Fibroblast of gingiva (primary cell): ENCODE data around the gene ORAI3.

Experiments used
- DNase-seq: peaks from one replicate; pipeline ENCODE4 v3.0.0-alpha.2; 2011; ENCODE audit warnings: low read depth

Gene ORAI3

DNA sequence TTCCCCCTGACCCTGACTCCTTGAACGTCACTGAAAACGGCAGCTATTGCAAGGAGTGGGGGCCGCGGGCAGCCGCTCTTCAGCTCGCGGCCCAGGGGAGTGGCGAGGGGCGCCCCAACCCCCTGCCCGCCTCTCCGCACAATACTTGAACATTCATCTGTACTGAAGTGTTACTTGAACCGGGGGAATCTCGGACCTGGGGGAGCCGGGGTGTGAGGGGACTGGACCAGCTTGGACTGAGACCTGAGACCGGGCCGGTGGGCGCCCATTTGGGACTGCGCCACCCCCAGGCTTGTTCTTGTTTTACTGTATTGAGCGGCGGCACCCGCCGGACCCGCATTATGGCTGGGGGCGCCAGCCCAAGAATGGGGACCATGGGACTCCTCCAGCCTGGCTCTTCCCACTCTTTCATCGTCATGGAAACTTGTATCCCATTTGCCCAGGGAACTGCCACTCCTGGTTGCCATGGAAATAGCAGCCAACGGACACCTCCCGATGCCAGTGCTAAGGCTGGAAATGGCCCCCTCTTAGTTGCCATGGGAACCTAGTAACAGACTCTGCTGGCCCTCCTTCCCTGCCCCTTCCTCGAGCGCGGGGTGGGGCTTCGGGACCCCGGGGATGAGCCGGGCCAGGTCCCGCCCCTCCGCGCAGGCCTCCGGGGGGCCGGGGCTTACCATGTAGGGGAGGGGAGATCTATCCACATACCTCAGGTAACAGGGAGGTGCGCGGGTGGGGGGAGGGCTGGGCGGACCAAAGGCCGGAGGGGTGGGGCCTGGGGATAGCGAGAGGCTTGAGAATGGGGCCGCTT lies 805 bp upstream of the ORAI3 start:
- DNase-seq, result peak; percentile 99

DNA sequence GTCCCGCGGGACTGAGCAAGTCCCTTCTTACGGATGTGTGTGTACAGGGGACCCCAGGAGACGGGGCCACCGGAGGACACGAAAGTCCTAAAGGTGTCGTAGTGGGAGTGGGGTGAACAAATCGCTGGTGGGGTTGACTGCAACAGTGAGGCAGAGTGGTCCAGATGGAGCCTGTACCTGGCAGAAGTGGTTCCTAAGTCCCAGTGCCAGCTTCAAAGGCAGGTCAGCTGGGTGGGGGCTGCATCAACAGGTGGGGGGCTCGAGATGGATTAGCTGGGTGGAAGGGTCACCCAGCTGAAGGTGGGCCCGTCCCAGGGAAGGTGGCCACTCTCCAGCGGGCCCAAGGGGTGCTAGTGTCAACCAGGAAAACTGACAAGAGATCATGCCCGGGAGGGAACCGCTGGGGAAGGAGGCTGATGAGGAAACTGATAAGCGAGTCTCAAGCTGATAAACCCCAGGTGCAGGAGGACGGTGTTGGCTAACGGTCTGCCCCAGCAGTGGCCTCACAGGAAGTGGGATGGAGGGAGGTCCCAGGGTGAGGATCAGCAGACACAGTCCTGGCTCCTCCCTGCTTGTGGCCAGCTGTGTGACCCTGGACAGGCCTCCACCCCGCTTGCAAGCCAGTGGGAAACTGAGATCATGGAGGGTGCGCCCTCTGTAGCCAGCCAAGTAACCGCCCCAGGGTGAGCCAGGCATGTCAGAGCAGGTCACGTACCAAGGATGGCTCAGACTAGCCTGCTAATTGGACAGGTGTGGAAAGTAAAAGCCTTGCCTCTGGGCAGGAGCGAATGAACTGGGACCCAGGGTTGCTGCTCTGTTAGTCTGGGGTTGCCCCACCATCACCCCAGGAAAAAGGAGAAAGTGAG lies 1.0 kb downstream of the ORAI3 start:
- DNase-seq, result peak; percentile 90

DNA sequence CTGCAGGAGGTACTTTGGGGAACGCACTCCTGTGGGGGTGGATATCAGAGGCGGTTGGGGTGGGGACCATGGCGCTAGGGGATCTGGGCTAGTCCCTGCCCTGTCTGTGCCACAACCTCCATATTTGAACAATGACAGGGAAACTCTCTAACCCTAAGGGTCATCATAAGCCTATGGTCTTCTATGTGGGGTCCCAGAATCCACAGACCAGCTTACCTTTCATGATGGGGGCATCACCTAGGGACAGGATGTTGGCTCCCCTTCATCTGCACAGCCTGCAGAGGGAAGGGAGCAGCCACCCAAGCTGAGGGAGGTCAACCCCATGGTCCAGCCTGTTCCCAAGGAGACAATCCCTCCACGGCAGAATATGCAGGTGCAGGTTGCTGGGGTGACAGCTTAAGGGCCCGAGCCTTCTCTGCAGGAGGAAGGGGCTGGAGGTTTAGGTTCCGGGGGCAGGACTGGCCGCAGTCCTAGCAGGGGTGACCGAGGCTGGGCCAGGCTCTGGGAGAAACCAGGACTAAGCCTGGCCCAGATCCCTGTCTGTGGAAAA lies 1.7 kb downstream of the ORAI3 start:
- DNase-seq, result no peak

DNA sequence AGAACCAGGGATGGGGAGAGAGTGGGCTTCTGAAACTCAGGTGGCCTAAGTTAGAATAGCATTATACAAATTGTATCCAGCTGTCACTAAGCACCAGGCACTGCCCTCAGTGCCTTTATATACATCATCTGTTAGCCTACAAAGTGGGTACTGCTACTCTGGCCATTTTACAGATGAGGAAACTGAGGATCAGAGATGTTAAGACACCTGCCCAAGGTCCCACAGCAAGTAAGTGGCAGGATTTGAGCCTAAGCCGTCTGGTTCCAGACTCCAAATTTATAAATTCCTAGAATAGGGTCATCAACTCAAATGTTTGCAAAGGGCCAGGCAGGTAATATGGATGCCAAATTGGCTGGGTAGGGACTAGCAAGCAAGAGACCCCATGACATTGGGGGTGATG lies 2.3 kb downstream of the ORAI3 start:
- DNase-seq, result no peak

DNA sequence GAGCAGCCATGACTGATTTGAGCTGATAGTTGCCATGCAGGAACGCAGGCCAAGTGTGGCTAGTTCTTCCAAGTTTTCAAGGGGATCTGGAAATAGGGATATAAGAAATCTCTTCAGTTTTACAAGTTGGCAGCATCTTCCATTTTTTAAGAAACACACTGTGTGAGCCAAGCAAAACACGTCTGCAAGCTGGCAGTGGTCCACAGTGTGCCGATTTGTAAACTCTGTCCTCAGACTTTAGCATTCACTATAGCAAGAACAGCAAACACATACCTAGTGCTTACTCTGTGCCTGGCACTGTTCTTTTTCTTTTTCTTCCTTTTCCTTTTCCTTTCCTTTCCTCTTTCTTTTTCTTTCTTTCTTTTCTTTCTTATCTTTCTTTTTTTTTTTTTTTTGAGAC lies 2.9 kb downstream of the ORAI3 start:
- DNase-seq, result peak; percentile 93

DNA sequence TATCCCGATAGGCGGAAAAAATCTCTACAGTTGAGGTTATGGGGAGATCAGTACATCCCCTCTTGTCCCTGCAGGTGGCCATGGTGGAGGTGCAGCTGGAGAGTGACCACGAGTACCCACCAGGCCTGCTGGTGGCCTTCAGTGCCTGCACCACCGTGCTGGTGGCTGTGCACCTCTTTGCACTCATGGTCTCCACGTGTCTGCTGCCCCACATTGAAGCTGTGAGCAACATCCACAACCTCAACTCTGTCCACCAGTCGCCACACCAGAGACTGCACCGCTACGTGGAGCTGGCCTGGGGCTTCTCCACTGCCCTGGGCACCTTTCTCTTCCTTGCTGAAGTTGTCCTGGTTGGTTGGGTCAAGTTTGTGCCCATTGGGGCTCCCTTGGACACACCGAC lies 4.2 kb downstream of the ORAI3 start:
- no peak for DNase-seq

DNA sequence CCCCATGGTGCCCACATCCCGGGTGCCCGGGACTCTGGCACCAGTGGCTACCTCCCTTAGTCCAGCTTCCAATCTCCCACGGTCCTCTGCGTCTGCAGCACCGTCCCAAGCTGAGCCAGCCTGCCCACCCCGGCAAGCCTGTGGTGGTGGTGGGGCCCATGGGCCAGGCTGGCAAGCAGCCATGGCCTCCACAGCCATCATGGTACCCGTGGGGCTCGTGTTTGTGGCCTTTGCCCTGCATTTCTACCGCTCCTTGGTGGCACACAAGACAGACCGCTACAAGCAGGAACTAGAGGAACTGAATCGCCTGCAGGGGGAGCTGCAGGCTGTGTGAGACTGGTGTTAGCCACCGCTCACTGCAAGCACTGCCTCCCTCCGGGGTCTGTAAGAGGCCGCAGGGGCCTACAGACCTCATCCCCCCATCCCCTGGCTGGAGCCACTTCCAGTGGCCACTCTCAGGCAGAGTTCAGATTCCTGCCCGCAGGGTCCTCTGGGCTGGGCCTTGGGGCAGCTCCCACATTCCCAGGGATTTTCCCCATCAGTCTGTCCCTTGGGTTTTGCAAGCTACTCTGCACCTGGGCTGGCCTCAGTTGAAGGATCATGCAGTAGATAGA lies 4.8 kb downstream of the ORAI3 start:
- peak; percentile 54 for DNase-seq

DNA sequence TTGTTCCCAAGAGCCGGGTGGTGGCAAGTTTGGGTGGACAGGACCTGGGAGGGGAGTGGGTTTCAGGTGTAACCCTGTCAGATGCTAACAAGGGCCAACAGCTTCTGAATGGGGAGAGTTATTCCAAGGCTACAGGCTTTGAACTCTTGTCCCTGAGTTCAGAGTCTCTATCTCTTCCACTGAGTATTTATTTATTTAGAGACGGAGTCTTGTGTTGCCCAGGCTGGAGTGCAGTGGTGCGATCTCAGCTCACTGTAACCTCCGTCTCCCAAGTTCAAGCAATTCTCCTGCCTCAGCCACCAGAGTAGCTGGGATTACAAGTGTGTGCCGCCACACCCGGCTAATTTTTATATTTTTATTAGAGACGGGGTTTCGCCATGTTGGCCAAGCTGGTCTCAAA lies 6.1 kb downstream of the ORAI3 start:
- DNase-seq, result no peak

DNA sequence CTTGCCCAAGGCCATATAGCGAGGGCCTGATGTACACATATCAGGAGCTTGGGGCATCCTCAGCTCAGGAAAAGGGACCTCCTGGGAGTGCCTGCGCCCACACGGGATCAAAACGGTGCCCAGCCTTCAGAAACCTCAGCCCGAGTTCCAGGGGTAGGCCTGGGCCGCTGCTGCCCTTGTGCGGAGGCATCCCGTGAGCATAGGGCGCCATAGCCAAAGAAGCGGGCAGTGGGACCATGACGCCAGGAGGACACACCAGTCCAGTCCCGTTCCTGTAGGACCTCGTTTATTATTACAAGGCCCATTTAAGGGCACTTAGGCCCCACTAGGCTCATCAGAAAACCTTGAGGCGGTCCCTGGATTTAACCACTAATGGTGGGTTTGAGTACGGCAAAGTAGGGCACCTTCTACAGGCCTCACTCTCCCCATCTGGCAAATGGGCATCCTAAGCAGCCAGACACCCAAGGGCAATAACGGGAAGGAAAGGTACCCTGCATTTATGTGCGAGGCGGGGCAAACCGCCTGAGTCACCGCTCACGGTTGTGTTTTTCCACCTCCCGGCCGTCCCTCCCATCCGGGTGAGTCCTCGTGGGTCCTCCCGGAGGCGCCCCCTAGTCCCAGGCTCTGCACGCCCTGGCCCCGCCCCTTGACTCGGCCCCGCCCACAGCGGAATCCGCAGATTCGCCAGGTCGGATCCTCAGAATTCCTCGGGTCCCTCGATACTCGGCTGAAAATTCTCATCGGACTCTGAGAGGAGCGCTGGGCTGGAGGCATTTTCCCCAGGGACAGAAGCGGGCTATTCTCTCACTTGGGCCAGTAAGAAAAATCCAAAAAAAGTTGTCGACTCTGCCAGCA lies 8.0 kb downstream of the ORAI3 start:
- peak; percentile 80 for DNase-seq

DNA sequence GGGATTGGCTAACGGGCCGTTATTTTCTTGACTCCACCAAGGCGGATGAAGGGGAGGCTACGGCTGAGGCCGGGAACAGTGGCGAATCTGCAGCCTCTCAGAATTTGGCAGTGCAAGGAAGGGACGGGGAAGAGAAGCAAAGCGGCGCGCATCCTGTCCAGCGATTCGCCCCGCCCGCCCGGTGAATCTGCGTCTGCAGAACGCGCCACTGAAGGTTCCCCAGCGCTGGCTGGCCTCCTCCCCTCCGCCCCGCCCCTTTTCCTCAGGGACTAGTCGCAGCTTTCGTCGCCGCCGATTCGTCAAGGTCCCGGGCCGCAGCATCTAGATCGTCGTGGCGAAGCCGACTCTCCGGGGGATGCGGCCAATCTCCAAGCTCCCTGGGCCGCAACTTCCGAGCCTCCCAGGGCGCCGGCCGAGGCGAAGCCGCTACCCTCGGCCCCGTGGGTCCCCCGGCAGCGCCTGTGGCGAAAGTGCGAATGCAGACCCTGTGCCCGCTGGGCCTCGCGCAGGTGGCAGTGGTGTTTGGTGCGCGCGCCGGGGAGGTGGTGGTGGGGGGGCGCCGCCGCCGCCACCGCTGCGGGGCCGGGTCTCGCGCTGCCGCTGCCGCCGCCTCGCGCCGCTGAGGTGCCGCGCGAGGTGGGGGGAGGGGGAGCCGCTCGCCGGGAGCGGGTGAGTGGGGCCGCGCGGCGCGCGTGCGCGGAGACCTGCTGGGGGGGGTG lies 8.7 kb downstream of the ORAI3 start, which contains the start of gene SETD1A:
Gene SETD1A (plus strand): TSS at position 299 of the 719 bp plus-strand sequence. CDS start 978 bp downstream, outside the sequence.
- peak; percentile 97 for DNase-seq

DNA sequence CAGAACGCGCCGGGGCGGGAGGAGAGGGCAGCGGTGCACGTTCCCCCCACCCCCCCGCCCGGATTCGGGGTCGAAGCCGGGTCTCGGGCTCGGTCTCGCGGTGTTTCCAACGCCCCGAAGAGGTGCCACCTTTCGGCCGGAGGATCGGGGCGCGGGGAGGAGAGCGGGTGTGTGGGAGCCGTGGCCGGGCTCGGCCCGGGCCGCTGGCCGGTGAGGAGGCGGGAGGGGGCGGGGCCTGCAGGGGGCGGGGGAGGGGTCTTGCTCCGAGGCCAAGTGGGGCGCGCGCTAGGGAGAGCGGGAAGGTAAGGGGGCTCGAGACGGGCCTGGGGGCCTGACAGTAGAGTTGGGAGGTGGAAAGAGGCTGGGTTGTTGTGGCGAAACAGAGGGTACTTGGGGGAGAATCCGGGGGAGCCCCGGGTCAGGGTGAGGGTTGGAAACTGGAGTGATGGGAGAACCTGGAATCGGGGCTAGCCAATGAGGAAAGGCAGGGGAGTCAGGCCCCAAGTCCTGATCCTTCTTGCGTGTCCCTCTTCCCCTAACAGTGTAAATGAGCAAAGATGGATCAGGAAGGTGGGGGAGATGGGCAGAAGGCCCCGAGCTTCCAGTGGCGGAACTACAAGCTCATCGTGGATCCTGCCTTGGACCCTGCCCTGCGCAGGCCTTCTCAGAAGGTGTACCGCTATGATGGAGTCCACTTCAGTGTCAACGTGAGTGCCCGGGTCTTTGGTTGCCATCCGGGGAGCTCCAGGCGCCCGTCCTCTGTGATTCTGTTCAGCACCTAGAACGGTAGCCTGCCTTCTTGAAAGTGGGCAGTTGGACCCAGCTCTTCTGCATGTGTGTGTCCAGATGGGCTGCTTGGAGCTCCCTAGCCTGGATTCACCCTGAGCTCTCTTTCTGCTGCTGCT lies 9.6 kb downstream of the ORAI3 start:
- DNase-seq, result peak; percentile 38

DNA sequence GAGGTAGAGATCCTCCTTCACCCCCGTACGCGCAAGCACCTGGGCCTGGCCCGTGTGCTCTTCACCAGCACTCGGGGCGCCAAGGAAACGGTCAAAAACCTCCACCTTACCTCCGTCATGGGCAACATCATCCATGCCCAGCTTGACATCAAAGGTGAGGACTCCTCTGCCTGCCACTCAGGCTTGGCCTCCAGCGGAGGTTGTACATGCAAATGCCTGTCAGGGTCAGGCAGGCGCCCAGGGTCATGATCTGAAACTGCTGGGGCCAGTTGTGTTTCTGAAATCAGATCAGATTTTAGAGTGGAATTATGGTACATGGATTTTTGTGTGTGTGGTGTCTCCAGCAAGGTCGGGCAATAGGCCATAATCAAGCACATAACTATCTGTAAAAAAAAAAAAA lies 12.5 kb downstream of the ORAI3 start:
- DNase-seq, result no peak

DNA sequence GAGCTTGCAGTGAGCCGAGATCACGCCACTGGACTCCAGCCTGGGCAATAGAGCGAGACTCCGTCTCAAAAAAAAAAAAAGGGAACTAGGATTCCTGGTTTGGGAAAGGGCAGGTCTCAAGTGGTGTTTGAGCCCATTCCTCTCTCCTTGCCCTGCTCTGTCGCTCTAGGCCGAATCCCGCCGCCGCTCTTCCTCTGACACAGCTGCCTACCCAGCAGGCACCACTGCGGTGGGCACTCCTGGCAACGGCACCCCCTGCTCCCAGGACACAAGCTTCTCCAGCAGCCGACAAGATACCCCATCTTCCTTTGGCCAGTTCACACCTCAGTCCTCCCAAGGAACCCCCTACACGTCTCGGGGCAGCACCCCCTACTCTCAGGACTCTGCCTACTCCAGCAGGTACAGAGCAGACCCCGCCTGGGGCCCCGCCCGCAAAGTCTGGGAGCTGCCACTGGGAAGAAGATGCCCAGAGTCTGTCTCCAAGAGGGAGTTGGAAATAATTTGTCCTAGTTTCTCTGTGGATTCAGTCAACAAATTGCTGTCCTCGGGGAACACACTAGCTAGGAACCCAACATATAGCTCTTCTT lies 15.2 kb downstream of the ORAI3 start:
- DNase-seq, result no peak

DNA sequence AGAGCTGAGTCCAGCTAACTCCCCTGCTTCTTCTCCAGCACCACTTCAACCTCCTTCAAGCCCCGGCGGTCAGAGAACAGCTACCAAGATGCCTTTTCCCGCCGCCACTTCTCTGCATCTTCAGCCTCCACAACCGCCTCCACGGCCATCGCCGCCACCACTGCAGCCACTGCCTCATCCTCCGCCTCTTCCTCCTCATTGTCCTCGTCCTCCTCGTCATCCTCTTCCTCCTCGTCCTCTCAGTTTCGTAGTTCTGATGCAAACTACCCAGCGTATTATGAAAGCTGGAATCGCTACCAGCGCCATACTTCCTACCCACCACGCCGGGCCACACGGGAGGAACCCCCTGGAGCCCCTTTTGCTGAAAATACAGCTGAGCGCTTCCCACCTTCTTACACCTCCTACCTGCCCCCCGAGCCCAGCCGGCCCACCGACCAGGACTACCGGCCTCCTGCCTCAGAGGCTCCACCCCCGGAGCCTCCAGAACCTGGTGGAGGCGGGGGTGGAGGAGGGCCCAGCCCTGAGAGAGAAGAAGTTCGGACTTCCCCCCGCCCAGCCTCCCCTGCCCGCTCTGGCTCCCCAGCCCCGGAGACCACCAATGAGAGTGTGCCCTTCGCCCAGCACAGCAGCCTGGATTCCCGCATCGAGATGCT lies 15.8 kb downstream of the ORAI3 start:
- DNase-seq, result no peak

DNA sequence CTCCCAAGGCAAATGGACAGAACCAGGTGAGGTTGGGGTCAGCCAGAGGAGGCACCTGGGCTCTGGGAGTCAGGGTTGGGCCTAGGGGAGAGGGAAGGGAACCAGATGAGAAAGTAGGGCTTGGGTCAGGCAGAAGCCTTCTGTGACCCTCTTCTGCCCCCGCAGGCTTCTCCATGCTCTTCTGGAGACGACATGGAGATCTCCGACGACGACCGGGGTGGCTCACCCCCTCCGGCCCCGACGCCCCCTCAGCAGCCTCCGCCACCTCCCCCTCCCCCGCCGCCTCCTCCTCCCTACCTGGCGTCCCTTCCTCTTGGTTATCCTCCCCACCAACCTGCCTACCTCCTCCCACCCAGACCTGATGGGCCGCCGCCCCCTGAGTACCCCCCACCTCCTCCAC lies 16.6 kb downstream of the ORAI3 start:
- no peak for DNase-seq

DNA sequence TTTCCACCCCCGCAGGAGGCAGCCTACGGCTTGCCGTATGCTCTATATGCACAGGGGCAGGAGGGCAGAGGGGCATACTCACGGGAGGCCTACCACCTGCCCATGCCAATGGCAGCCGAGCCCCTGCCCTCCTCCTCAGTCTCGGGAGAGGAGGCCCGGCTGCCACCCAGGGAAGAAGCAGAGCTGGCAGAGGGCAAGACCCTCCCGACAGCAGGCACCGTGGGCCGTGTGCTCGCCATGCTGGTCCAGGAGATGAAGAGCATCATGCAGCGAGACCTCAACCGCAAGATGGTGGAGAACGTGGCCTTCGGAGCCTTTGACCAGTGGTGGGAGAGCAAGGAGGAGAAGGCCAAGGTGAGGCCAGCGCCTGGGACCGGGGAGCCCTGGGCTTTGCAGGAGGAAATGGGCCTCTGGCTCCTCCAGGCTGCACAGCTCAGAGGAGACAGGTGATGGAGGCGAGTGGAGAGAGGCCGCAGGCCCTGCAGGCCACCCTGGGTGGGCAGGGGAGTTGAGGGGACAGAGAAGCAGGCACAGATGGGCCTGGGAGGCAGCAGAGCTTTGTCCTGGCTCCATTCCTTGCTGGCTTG lies 17.3 kb downstream of the ORAI3 start:
- no peak for DNase-seq

DNA sequence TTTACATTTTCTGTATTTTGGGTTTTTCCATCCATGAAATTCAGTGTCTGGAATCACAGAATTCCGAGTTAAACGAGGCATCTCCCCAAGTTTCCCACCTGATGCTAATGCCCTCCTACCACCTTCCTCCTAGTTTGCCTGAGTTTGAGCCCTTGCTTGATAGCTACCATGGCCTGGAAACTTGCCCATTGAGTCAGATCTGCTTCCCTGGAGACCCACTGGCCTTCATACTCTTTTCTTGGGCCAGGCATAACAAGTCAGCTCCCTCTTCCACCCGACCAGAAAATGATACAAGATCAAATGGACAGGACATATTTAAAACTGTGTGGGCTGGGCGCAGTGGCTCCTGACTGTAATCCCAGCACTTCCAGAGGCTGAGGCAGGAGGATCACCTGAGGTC lies 18.9 kb downstream of the ORAI3 start:
- no peak for DNase-seq

DNA sequence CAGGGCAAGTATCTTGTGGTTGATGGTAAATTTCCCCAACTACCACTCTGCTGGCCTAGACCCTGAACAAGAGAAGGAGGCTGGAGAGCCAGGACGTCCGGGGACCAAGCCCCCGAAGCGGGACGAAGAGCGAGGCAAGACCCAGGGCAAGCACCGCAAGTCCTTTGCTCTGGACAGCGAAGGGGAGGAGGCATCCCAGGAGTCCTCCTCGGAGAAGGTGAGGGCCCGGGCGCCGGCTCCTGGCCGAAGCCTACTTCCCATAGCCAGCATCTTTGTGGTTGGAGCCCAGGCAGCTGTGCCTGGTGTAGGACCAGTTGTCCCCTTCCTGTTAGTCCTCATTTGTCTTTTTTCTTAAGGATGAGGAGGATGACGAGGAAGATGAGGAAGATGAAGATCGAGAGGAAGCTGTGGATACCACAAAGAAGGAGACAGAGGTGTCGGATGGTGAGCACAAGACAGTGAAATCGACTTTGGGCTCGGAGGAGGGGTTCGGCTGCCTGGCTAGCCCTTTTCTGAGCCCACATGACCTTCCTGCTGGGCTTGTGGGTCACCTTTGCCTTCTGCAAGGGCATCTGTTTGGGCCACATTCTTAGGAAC lies 20.5 kb downstream of the ORAI3 start:
- DNase-seq, result no peak
